ENCODE data around the gene SHD. TPM values are rescaled to one million over a fixed set of nuclear protein-coding genes. Genes with fewer than 3 reads are reported as not detected.

Gene SHD
- total and polyA plus RNA-seq, 2 of the 8 experiments (the other 6 are each of a cell fraction or from before 2014, with no cell fraction given) = 5.8 to 10.7 TPM

DNA sequence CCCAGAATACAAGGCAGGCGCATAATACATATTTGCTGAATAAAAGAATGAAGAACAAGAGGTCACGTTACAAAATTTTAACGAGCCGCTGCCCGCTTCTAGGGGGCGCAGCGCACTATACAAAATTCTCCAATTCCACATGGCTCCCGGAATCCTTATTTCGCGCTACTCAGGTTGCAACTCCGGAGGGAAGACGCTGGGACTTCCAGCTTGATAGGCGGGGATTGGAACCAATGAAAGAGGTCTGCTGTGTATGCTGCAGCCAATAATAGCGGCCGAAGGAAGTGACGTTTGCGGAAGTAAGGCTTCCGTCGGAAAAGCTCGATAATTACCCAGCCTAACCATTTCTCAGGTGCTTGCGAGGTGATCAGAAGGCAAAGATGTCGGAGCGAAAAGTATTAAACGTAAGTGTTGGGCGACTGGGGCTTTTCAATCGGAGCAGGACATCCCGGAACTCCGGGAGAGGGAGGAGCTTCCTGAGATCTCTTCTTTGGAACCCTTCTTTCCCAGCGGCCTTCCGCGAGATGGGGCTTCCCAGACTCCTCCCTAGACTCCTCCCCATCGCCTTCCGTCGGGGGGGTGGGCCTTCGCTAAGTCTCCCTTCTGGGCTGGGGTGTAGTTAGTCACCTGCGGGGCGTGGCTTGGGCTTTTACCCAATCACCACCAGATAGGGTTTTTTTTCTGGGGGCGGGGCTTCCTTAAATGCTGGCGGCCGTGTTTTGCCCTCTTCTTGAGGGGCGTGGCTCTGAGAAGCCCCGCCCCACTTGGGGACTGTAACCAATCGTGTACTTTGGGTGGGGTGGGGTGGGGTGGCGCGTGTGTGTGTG, 32.1 kb upstream of the SHD start, which contains the start of gene YJU2 (continued):
- TF ChIP-seq TAF1 (IDR thresholded peaks at IDR 0.05; ENCODE audit: low read depth, low read length) (peak; percentile 91), CHD2 (IDR thresholded peaks at IDR 0.05; ENCODE audit: low read length) (peak; percentile 97), KDM5A (IDR thresholded peaks at IDR 0.05; ENCODE audit: low read length) (peak; percentile 90), GABPA (IDR thresholded peaks at IDR 0.05; ENCODE audit: borderline replicate concordance, insufficient read depth, low read length) (peak; percentile 98), BRCA1 (IDR thresholded peaks at IDR 0.05; ENCODE audit: low read depth, low read length) (peak; percentile 33), SP4 (IDR thresholded peaks at IDR 0.05; ENCODE audit: low read length) (peak; percentile 96), POLR2A (IDR thresholded peaks at IDR 0.05; ENCODE audit: control extremely low read depth in 1 of 2, low read depth in 2 of 2, low read length in 2 of 2) (peak; percentile 90 to 97), CEBPB (IDR thresholded peaks at IDR 0.05; ENCODE audit: low read depth, low read length) (0 out of 2 replicates have a peak, but pooled peaks have one; percentile 10), TEAD4 (IDR thresholded peaks at IDR 0.05; ENCODE audit: low read depth, low read length) (0 out of 2 replicates have a peak, but pooled peaks have one; percentile 13), RBBP5 (IDR thresholded peaks at IDR 0.05; ENCODE audit: borderline replicate concordance, low read depth, low read length) (no peak), CHD7 (IDR thresholded peaks at IDR 0.05; ENCODE audit: insufficient replicate concordance, low read length) (no peak)
